Mesenteric fat pad (tissue), 1 donor: ENCODE results near the gene ABL2. TPM values are rescaled to one million over a fixed set of nuclear protein-coding genes. Genes with fewer than 3 reads are reported as not detected.
"Not testable (repeated sequence)": the region's sequence is repeated elsewhere in the genome, so short reads cannot be mapped to it uniquely, and the experiment has no call there.

Source experiments
- DNase-seq: peaks from one replicate; pipeline ENCODE4 v3.0.0-alpha.2; 2020; ENCODE audit warnings: low spot score
- total RNA-seq: library from RNA; stranded (reverse); fragmentation: NEBNext Ultra II Directional; extraction: Animal tissue kit (Norgen Biotek cat#: 25700); gene quantifications from one replicate; pipeline ENCODE4 v1.2.1, GENCODE V29; 2021
- donor health status: DM: yes; HTN: yes; CAD: no.

ABL2 gene
- total RNA-seq, 1 donor from 2014 or later: 66.7 TPM

GRCh38 chr1:179170468-179170770 is 59.1 kb downstream of the ABL2 start:
- not testable (repeated sequence) for DNase-seq

- DNase-seq: no peak
Measured at GRCh38 chr1:179169616-179170467, 59.6 kb downstream of the ABL2 start.

- no peak for DNase-seq
Measured at GRCh38 chr1:179168536-179168935, 60.9 kb downstream of the ABL2 start.

GRCh38 chr1:179167955-179168354 is 61.5 kb downstream of the ABL2 start:
- DNase-seq: no peak

- no peak for DNase-seq
Measured at GRCh38 chr1:179167418-179167777, 62.1 kb downstream of the ABL2 start.

GRCh38 chr1:179166663-179167417 is 62.6 kb downstream of the ABL2 start:
- DNase-seq: no peak

GRCh38 chr1:179164494-179164893 is 65.0 kb downstream of the ABL2 start:
- no peak for DNase-seq

- DNase-seq: no peak
Measured at GRCh38 chr1:179156708-179157107, 72.8 kb downstream of the ABL2 start.

- no peak for DNase-seq
Measured at GRCh38 chr1:179156026-179156425, 73.5 kb downstream of the ABL2 start.

GRCh38 chr1:179155615-179156014 is 73.9 kb downstream of the ABL2 start:
- no peak for DNase-seq

- no peak for DNase-seq
Measured at GRCh38 chr1:179154437-179154836, 75.0 kb downstream of the ABL2 start.

- DNase-seq: no peak
Measured at GRCh38 chr1:179153217-179153616, 76.3 kb downstream of the ABL2 start.

- no peak for DNase-seq
Measured at GRCh38 chr1:179151908-179152682, 77.4 kb downstream of the ABL2 start.

- no peak for DNase-seq
Measured at GRCh38 chr1:179146911-179147310, 82.6 kb downstream of the ABL2 start.

GRCh38 chr1:179146476-179146875 is 83.0 kb downstream of the ABL2 start:
- no peak for DNase-seq

- DNase-seq: no peak
Measured at GRCh38 chr1:179145521-179145920, 84.0 kb downstream of the ABL2 start.

GRCh38 chr1:179144626-179145025 is 84.9 kb downstream of the ABL2 start:
- no peak for DNase-seq

GRCh38 chr1:179143322-179143721 is 86.2 kb downstream of the ABL2 start:
- DNase-seq: no peak

- no peak for DNase-seq
Measured at GRCh38 chr1:179142889-179143299, 86.6 kb downstream of the ABL2 start.

GRCh38 chr1:179141592-179142251 is 87.8 kb downstream of the ABL2 start:
- no peak for DNase-seq

- not testable (repeated sequence) for DNase-seq
Measured at GRCh38 chr1:179138755-179139154, 90.7 kb downstream of the ABL2 start.
